Endothelial cell of umbilical vein (primary cell): ENCODE measurements around the gene MPDZ. TPM values are rescaled to one million over a fixed set of nuclear protein-coding genes. Genes with fewer than 3 reads are reported as not detected.

ENCODE experiments used
- BruUV-seq: library from RNA; stranded (reverse); fragments of 400-500 nt; replicated peaks from 2 replicates; lab custom pipeline; 2021; lab: Mats Ljungman, UMichigan
- CTCF ChIA-PET: fragments of 300-600, 350-600 bp; sonication (Branson Sonifier 250); formaldehyde crosslinking; loops from one replicate; lab custom pipeline; 2021; ENCODE audit warnings: antibody characterized with exemption, inconsistent platforms; lab: Charles Lee
- POLR2A ChIA-PET: fragments of 300-600, 350-600 bp; sonication (Branson Sonifier 250); formaldehyde crosslinking; loops from one replicate; lab custom pipeline; 2021; ENCODE audit warnings: antibody characterized with exemption, inconsistent platforms; lab: Charles Lee
- DNase-seq: peaks from one replicate; pipeline ENCODE4 v3.0.0-alpha.2; 2011; ENCODE audit warnings: low read depth, low spot score
- FAIRE-seq: peaks from 2 replicates; lab custom pipeline; 2011; peaks lifted over from hg19 to GRCh38; lab: Jason Lieb, UNC
- H2AFZ ChIP-seq: 2 replicates; pipeline ENCODE4 v1.6.0; 2012; ENCODE audit warnings: low read depth, low read length, control low read depth, inconsistent platforms
- H3K27ac ChIP-seq: 2 replicates; pipeline ENCODE4 v1.5.1; 2011; ENCODE audit warnings: low read depth, mild to moderate bottlenecking, control low read depth, low read length, moderate library complexity; ENCODE audit not compliant: insufficient read depth
- H3K27me3 ChIP-seq, 2 experiments: 2 replicates each; pipeline versions ENCODE4 v1.6.0 to v1.6.1; 2011; ENCODE audit warnings: low read length in 2 of 2, mixed read lengths in 1 of 2; ENCODE audit not compliant: control insufficient read depth in 2 of 2, insufficient read depth in 2 of 2
- H3K36me3 ChIP-seq, 2 experiments: 2 replicates in 1 of 2; 3 replicates in 1 of 2; pipeline ENCODE4 v1.5.1; 2011; ENCODE audit warnings: low read length in 2 of 2, mild to moderate bottlenecking in 1 of 2, moderate library complexity in 1 of 2; ENCODE audit not compliant: control insufficient read depth in 2 of 2, insufficient read depth in 2 of 2; ENCODE audit errors: extremely low read depth in 1 of 2
- H3K4me1 ChIP-seq: 3 replicates; pipeline ENCODE4 v1.5.1; 2011; ENCODE audit warnings: mild to moderate bottlenecking, low read length; ENCODE audit not compliant: control insufficient read depth, insufficient read depth; ENCODE audit errors: extremely low read depth
- H3K4me2 ChIP-seq: 2 replicates; pipeline ENCODE4 v1.6.1; 2011; ENCODE audit warnings: low read length, control low read depth, mixed read lengths; ENCODE audit not compliant: insufficient read depth
- H3K4me3 ChIP-seq, 3 experiments: fragments of 200-600 bp in 1 of 3; sonication (generic), shearing (Covaris generic) in 1 of 3; replicated peaks in 1 of 3; 2 replicates each; pipeline ENCODE4 v1.5.1; 2011 to 2016; ENCODE audit warnings: control low read depth in 3 of 3, low read length in 3 of 3, mild to moderate bottlenecking in 2 of 3, inconsistent platforms in 1 of 3, low read depth in 1 of 3, moderate library complexity in 1 of 3; ENCODE audit not compliant: insufficient read depth in 1 of 3
- H3K79me2 ChIP-seq: 2 replicates; pipeline ENCODE4 v1.6.0; 2012; ENCODE audit warnings: low read length, inconsistent platforms; ENCODE audit not compliant: control insufficient read depth, insufficient read depth
- H3K9ac ChIP-seq: replicated peaks from 2 replicates; pipeline ENCODE3; 2011; ENCODE audit warnings: low read length, control low read depth; ENCODE audit not compliant: insufficient read depth; ENCODE audit errors: extremely low read depth
- H3K9me1 ChIP-seq: replicated peaks from 3 replicates; pipeline ENCODE4 v1.6.0; 2011; ENCODE audit warnings: mild to moderate bottlenecking, low read length; ENCODE audit not compliant: control insufficient read depth, insufficient read depth; ENCODE audit errors: extremely low read depth
- H3K9me3 ChIP-seq: replicated peaks from 2 replicates; pipeline ENCODE4 v1.5.1; 2012; ENCODE audit warnings: low read length, inconsistent platforms; ENCODE audit not compliant: control insufficient read depth, insufficient read depth
- H4K20me1 ChIP-seq: replicated peaks from 2 replicates; pipeline ENCODE3; 2011; ENCODE audit warnings: mild to moderate bottlenecking, low read length; ENCODE audit not compliant: control insufficient read depth, insufficient read depth; ENCODE audit errors: extremely low read depth
- CTCF ChIP-seq, 2 donors: IDR thresholded peaks; 1 replicate in 1 of 2; 2 replicates in 1 of 2; pipeline ENCODE4 v1.5.1; 2011; ENCODE audit warnings: low read length in 2 of 2, mild to moderate bottlenecking in 2 of 2, moderate library complexity in 2 of 2, control low read depth in 1 of 2, inconsistent platforms in 1 of 2, low read depth in 1 of 2; ENCODE audit not compliant: insufficient read depth in 1 of 2; ENCODE audit errors: extremely low read depth in 1 of 2
- EZH2 ChIP-seq: IDR thresholded peaks from 2 replicates; pipeline ENCODE4 v1.6.1; 2012; ENCODE audit warnings: borderline replicate concordance, low read depth, mild to moderate bottlenecking, moderate library complexity, low read length, inconsistent platforms; ENCODE audit not compliant: severe bottlenecking
- FOS ChIP-seq: IDR thresholded peaks from 2 replicates; pipeline ENCODE4 v1.6.1; 2011; ENCODE audit warnings: mild to moderate bottlenecking, low read length, moderate library complexity, borderline replicate concordance; ENCODE audit not compliant: insufficient read depth
- GATA2 ChIP-seq: IDR thresholded peaks from 2 replicates; pipeline ENCODE4 v1.7.0; 2011; ENCODE audit warnings: low read depth, mild to moderate bottlenecking, moderate library complexity, mixed read lengths, low read length; ENCODE audit not compliant: insufficient read length, insufficient read depth
- JUN ChIP-seq: IDR thresholded peaks from 2 replicates; pipeline ENCODE4 v1.6.1; 2011; ENCODE audit warnings: borderline replicate concordance, low read depth; ENCODE audit not compliant: insufficient read length, insufficient read depth
- MAX ChIP-seq: IDR thresholded peaks from 2 replicates; pipeline ENCODE4 v1.6.1; 2011; ENCODE audit not compliant: insufficient read depth, insufficient read length
- POLR2A ChIP-seq: IDR thresholded peaks from 2 replicates; pipeline ENCODE4 v1.6.1; 2012; ENCODE audit warnings: low read depth, mild to moderate bottlenecking, control low read depth, low read length
- dilution Hi-C: fragments of 300-500 bp; cut with MboI; formaldehyde crosslinking; loops from one replicate; pipeline ENCODE4 v1.15.0; 2019; ENCODE audit warnings: low sequenced_read_pairs; ENCODE audit not compliant: extremely low pct_ligation_motif_present
- intact Hi-C: fragments of 100-400 bp; cut with micrococcal nuclease; formaldehyde crosslinking; loops from one replicate; pipeline ENCODE4 v1.10.0; 2022
- polyA plus RNA-seq, 4 experiments: library from polyadenylated mRNA; depleted of rRNA in 3 of 4; stranded (reverse) in 3 of 4; unstranded in 1 of 4; fragments of >200 nt; gene quantifications; 2 replicates each; pipeline versions ENCODE4 v1.2.1 to v1.2.3, GENCODE V29; 2011 to 2012; ENCODE audit warnings: missing spikeins in 1 of 4
- total RNA-seq: library from RNA; stranded (reverse); gene quantifications from 2 replicates; pipeline ENCODE4 v1.2.3, GENCODE V29; 2021

The MPDZ gene
- total and polyA plus RNA-seq, 2 donors (not counting 3 experiments of a cell fraction or from before 2014, with no cell fraction given) = 22.3 to 54.4 TPM

- H3K4me2 ChIP-seq = peak overlapping the region; percentile 82
- TF ChIP-seq CTCF (IDR thresholded peaks at IDR 0.05; ENCODE audit: extremely low read depth in 1 of 2, insufficient read depth in 1 of 2, low read depth in 1 of 2, low read length in 2 of 2) (no peak), GATA2 (no peak), POLR2A (no peak), FOS (no peak), EZH2 (no peak), MAX (no peak), JUN (no peak)
- intact Hi-C loops = loop anchor here (5.0 to 10.0 kb wide), 2 partner anchors 1194 to 1222 kb away; no protein-coding TSS in a partner anchor
- POLR2A ChIA-PET = no interaction called here
- dilution Hi-C loops = no loop called here
- no peaks in the 10 kb centered on the region for H3K79me2 ChIP-seq
- H3K4me1 ChIP-seq = peaks cover 32% of the 10 kb centered on the region
- no peaks in the 10 kb centered on the region for H3K36me3 ChIP-seq
- no peak overlapping the region for H2AFZ ChIP-seq
- CTCF ChIA-PET = interaction anchor here (0.8 to 1.1 kb wide), 5 partner anchors 12 to 176 kb away, joined by 3 to 4 read pairs (median 3); no protein-coding TSS in a partner anchor
- no peak overlapping the region for H3K4me3 ChIP-seq
- H3K9ac ChIP-seq = no peak overlapping the region
- peak overlapping the region; percentile 76 for H3K27ac ChIP-seq
- DNase-seq (peak; percentile 50), FAIRE-seq (peak; percentile 68)
- no TSS peak for BruUV-seq
- H4K20me1 ChIP-seq = no peaks in the 10 kb centered on the region
- no peaks in the 10 kb centered on the region for H3K27me3 ChIP-seq
- H3K9me1 ChIP-seq = no peaks in the 10 kb centered on the region
- no peaks in the 10 kb centered on the region for H3K9me3 ChIP-seq
Measured at GRCh38 chr9:13210306-13210705, 69.2 kb downstream of the MPDZ start.
